Caco-2 (cell line): ENCODE measurements around the gene DCHS1. TPM values are rescaled to one million over a fixed set of nuclear protein-coding genes. Genes with fewer than 3 reads are reported as not detected.

Experiments used
- BruUV-seq: library from RNA; stranded (reverse); fragments of 400-500 nt; replicated peaks from 2 replicates; lab custom pipeline; 2021; lab: Mats Ljungman, UMichigan
- CTCF ChIA-PET: fragments of 300-600 bp; sonication (Branson Sonifier 250); formaldehyde crosslinking; loops from one replicate; lab custom pipeline; 2022; ENCODE audit warnings: antibody characterized with exemption; lab: Charles Lee
- POLR2A ChIA-PET: fragments of 300-600 bp; sonication (Branson Sonifier 250); formaldehyde crosslinking; loops from one replicate; lab custom pipeline; 2022; ENCODE audit warnings: antibody characterized with exemption; lab: Charles Lee
- DNase-seq, 2 experiments: peaks; one replicate each; pipeline versions ENCODE4 v3.0.0 to v3.0.0-alpha.2; 2020 to 2022
- H3K27me3 ChIP-seq: replicated peaks from 2 replicates; pipeline ENCODE4 v1.6.0; 2011; ENCODE audit warnings: low read length; ENCODE audit not compliant: control insufficient read depth, insufficient read depth
- H3K36me3 ChIP-seq: 2 replicates; pipeline ENCODE4 v1.5.1; 2011; ENCODE audit warnings: low read length; ENCODE audit not compliant: control insufficient read depth, insufficient read depth
- H3K4me1 ChIP-seq: fragments of 250-450 bp; sonication (Bioruptor Pico); 2 replicates; pipeline ENCODE4 v1.5.1; 2020; ENCODE audit warnings: mild to moderate bottlenecking
- H3K4me3 ChIP-seq: 2 replicates; pipeline ENCODE4 v1.5.1; 2011; ENCODE audit warnings: low read depth, mild to moderate bottlenecking, control low read depth, low read length
- H3K9me3 ChIP-seq: fragments of 250-450 bp; sonication (Bioruptor Pico); 2 replicates; pipeline ENCODE4 v1.5.1; 2020; ENCODE audit warnings: mild to moderate bottlenecking, moderate library complexity
- H3K27ac Mint-ChIP-seq: one replicate; pipeline ENCODE4 v1.8.0; 2022; ENCODE audit warnings: mixed read lengths; ENCODE audit not compliant: unreplicated experiment
- H3K27me3 Mint-ChIP-seq: one replicate; pipeline ENCODE4 v1.8.0; 2022; ENCODE audit warnings: mixed read lengths; ENCODE audit not compliant: insufficient read depth, unreplicated experiment
- H3K36me3 Mint-ChIP-seq: one replicate; pipeline ENCODE4 v1.8.0; 2022; ENCODE audit warnings: mild to moderate bottlenecking, mixed read lengths; ENCODE audit not compliant: insufficient read depth, unreplicated experiment
- H3K4me1 Mint-ChIP-seq: one replicate; pipeline ENCODE4 v1.8.0; 2022; ENCODE audit warnings: low read depth, mixed read lengths; ENCODE audit not compliant: unreplicated experiment
- H3K4me3 Mint-ChIP-seq: one replicate; pipeline ENCODE4 v1.8.0; 2022; ENCODE audit warnings: mild to moderate bottlenecking, moderate library complexity, mixed read lengths; ENCODE audit not compliant: unreplicated experiment
- H3K9me3 Mint-ChIP-seq: one replicate; pipeline ENCODE4 v1.8.0; 2022; ENCODE audit warnings: mixed read lengths; ENCODE audit not compliant: unreplicated experiment
- CTCF ChIP-seq, 2 experiments: fragments of 200-600 bp in 1 of 2; IDR thresholded peaks; 1 replicate in 1 of 2; 2 replicates in 1 of 2; pipeline versions ENCODE4 v1.5.1 to v1.8.0; 2011 to 2022; ENCODE audit warnings: antibody characterized with exemption in 1 of 2, control low read depth in 1 of 2, inconsistent platforms in 1 of 2, low read depth in 1 of 2, low read length in 1 of 2, mild to moderate bottlenecking in 1 of 2, moderate library complexity in 1 of 2; ENCODE audit not compliant: insufficient read depth in 1 of 2, severe bottlenecking in 1 of 2, unreplicated experiment in 1 of 2
- intact Hi-C: fragments of 100-400 bp; cut with micrococcal nuclease; formaldehyde crosslinking; loops from one replicate; pipeline ENCODE4 v1.10.0; 2022; ENCODE audit not compliant: unreplicated experiment
- total RNA-seq: library from RNA; stranded (reverse); gene quantifications from 2 replicates; pipeline ENCODE4 v1.2.3, GENCODE V29; 2022

DCHS1 gene
- total RNA-seq, 1 experiment from 2014 or later: 1.7 TPM

- no TSS peak for BruUV-seq
- POLR2A ChIA-PET: no interaction called here
- Histone ChIP-seq H3K27me3 (no peaks in the 10 kb centered on the region; the same call in 1 of the 2 replicates), H3K4me3 (no peak overlapping the region), H3K4me1 (peaks cover 4% of the 10 kb centered on the region), H3K36me3 (no peaks in the 10 kb centered on the region), H3K9me3 (no peaks in the 10 kb centered on the region)
- no peak overlapping the region for H3K4me3 Mint-ChIP-seq
- H3K27ac Mint-ChIP-seq: no peak overlapping the region
- intact Hi-C loops: no loop called here
- H3K9me3 Mint-ChIP-seq: no peaks in the 10 kb centered on the region
- DNase-seq: no peak
- H3K27me3 Mint-ChIP-seq: no peaks in the 10 kb centered on the region
- TF ChIP-seq CTCF (IDR thresholded peaks at IDR 0.05; ENCODE audit: insufficient read depth in 1 of 2, low read depth in 1 of 2, low read length in 1 of 2, severe bottlenecking in 1 of 2, unreplicated experiment in 1 of 2): no peak
- H3K4me1 Mint-ChIP-seq: no peaks in the 10 kb centered on the region
- H3K36me3 Mint-ChIP-seq: no peaks in the 10 kb centered on the region
- CTCF ChIA-PET: no interaction called here
Observed at GRCh38 chr11:6642957-6643356, 12.7 kb downstream of the DCHS1 start.

GRCh38 chr11:6640985-6641701, 14.5 kb downstream of the DCHS1 start:
- no peak for TF ChIP-seq CTCF (IDR thresholded peaks at IDR 0.05; ENCODE audit: insufficient read depth in 1 of 2, low read depth in 1 of 2, low read length in 1 of 2, severe bottlenecking in 1 of 2, unreplicated experiment in 1 of 2)
- no peaks in the 10 kb centered on the region for H3K4me1 Mint-ChIP-seq
- H3K9me3 Mint-ChIP-seq: no peaks in the 10 kb centered on the region
- ChIA-PET POLR2A (no interaction called here), CTCF (no interaction called here)
- H3K27me3 Mint-ChIP-seq: no peaks in the 10 kb centered on the region
- intact Hi-C loops: no loop called here
- H3K4me3 ChIP-seq: no peak overlapping the region
- no peaks in the 10 kb centered on the region for H3K36me3 ChIP-seq
- H3K9me3 ChIP-seq: no peaks in the 10 kb centered on the region
- no peak overlapping the region for H3K4me3 Mint-ChIP-seq
- BruUV-seq: no TSS peak
- H3K27ac Mint-ChIP-seq: no peak overlapping the region
- H3K4me1 ChIP-seq: peaks cover 8% of the 10 kb centered on the region
- no peak for DNase-seq
- H3K27me3 ChIP-seq: no peaks in the 10 kb centered on the region; the same call in 1 of the 2 replicates
- H3K36me3 Mint-ChIP-seq: no peaks in the 10 kb centered on the region

- Histone ChIP-seq H3K9me3 (no peaks in the 10 kb centered on the region), H3K4me1 (peaks cover 14% of the 10 kb centered on the region), H3K27me3 (no peaks in the 10 kb centered on the region; the same call in 1 of the 2 replicates), H3K36me3 (no peaks in the 10 kb centered on the region), H3K4me3 (no peak overlapping the region)
- CTCF ChIA-PET: no interaction called here
- intact Hi-C loops: no loop called here
- Mint-ChIP-seq H3K9me3 (no peaks in the 10 kb centered on the region), H3K4me3 (no peak overlapping the region), H3K27ac (no peak overlapping the region), H3K4me1 (no peaks in the 10 kb centered on the region), H3K36me3 (no peaks in the 10 kb centered on the region), H3K27me3 (no peaks in the 10 kb centered on the region)
- no peak for TF ChIP-seq CTCF (IDR thresholded peaks at IDR 0.05; ENCODE audit: insufficient read depth in 1 of 2, low read depth in 1 of 2, low read length in 1 of 2, severe bottlenecking in 1 of 2, unreplicated experiment in 1 of 2)
- POLR2A ChIA-PET: no interaction called here
- no peak for DNase-seq
- BruUV-seq: no TSS peak
Observed at GRCh38 chr11:6640036-6640984, 15.3 kb downstream of the DCHS1 start.
